Heart left ventricle (tissue), 13 donors: ENCODE results near the gene TNS1.

Source experiments
- CTCF ChIP-seq, 12 donors: fragments of 200-600 bp; sonication (generic) in 4 of 12; IDR thresholded peaks; one replicate each; pipeline versions ENCODE4 v1.5.0 to v1.8.0; 2018 to 2022; ENCODE audit warnings: antibody characterized with exemption in 12 of 12, mild to moderate bottlenecking in 5 of 12
- POLR2A ChIP-seq, 2 donors: fragments of 450-650 bp; IDR thresholded peaks; one replicate each; pipeline ENCODE4 v1.6.1; 2017; ENCODE audit warnings: antibody characterized with exemption in 2 of 2, mild to moderate bottlenecking in 2 of 2, moderate library complexity in 2 of 2
- donor health status: ischemic (EF 13 %, LVEDD 7.1; RV severe dilation, severe dysfunction).
- donor health status: DM: no; HTN: yes; CAD: no.
- donor health status: DM: no; HTN: no; CAD: no.
- donor health status: ischemic (EF 25% LVEDD 6.9; RV normal size, moderate dysfunction).
- donor health status: ischemic (EF 25% LVEDD 5.7; RV mildly dilated, moderate dysfunction).
- donor health status: ischemic (EF 35%, LVEDD 5.7; RV mildly dilated, moderate dysfunction).
- donor health status: nonischemic (EF 11% LVEDD 7.7; RV severe dilation, severe dysfunction).
- donor health status: DM: yes; HTN: yes; CAD: no.
- donor health status: PGD.
- donor health status: ischemic (EF 29% LVEDD 5.4; RV normal size, mild dysfunction).
- donor health status: nonischemic (EF 23%, LVEDD 6.1; RV moderate dilation, normal function).

GRCh38 chr2:218033590-218034496 is 31.0 kb upstream of the TNS1 start:
- TF ChIP-seq CTCF (IDR thresholded peaks at IDR 0.05), result no peak
- no peak for TF ChIP-seq POLR2A (IDR thresholded peaks at IDR 0.05)
